IPS-11a (cell line): ENCODE measurements around the gene GAST.
A peak's percentile ranks its signal among the peaks of the same experiment; 100 is the strongest.

Experiments used
- H3K4me3 ChIP-seq: one replicate; pipeline ENCODE4 v1.5.1; 2013; ENCODE audit warnings: low read depth, low read length, control low read depth

The GAST gene

DNA sequence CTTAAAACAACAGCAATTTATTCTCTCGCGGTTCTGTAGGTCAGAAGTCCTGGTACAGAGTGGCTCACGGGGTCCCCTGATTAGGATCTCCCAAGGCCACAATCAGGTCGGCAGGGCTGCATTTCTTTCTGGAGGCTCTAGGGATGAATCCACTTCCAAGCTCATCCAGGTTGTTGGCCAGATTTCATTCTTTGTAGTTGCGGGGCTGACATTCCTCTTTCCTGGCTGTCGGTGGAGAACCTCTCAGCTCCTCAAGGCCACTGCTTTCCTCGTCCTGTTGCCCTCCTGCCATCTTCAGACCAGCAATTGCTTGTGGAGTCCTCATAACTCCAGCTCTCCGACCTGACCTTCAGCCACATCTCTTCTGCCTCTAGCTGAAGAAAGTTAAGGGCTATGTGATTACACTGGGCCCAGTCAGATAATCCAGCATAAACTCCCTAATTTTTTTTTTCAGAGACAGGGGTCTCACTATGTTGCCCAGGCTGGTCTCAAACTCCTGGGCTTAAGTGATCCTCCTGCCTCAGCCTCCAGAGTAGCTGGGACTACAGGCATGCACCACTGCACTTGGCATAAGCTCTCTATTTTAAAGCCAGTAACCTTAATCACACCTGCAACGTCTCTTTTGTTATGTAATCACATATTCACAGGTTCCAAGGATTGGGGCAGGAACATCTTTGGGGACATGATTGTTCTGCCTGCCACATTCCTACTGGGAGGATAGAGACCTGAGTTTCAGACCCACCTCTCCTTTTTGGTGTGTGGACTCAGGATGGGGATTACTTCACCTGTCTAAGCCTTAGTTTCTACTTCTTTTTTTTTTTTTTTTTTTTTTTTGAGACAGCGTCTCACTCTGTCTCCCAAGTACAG, 4.1 kb upstream of the GAST start:
- H3K4me3 ChIP-seq = no peak overlapping the region

DNA sequence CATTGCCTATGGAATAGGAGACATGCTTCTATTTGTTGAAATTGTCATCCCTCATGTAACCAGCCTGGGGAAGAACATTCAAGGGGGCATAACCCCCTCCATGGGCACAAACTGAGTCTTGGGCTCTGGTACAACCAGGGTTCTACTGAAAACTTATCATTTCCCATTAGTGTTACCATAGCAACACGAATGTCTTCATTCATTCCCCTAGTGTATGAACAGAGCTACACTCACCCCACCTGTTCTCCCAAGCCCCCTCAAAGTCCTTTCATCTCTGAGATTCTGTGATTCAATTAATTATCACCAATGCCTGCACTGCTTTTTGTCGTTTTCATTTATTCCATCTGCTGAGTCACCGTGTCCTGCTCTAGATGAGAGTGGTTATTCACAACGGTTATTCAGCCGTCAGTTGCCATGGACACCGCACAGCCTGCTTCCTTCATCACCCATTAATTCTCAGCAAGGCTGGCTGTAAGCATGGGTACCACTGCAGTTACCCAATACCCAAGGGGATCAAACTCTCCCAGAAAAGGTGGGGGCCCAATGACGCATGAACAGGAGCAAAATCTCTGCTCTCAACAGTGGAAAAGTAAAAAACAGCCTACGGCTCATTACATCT, 1.6 kb upstream of the GAST start:
- no peak overlapping the region for H3K4me3 ChIP-seq

DNA sequence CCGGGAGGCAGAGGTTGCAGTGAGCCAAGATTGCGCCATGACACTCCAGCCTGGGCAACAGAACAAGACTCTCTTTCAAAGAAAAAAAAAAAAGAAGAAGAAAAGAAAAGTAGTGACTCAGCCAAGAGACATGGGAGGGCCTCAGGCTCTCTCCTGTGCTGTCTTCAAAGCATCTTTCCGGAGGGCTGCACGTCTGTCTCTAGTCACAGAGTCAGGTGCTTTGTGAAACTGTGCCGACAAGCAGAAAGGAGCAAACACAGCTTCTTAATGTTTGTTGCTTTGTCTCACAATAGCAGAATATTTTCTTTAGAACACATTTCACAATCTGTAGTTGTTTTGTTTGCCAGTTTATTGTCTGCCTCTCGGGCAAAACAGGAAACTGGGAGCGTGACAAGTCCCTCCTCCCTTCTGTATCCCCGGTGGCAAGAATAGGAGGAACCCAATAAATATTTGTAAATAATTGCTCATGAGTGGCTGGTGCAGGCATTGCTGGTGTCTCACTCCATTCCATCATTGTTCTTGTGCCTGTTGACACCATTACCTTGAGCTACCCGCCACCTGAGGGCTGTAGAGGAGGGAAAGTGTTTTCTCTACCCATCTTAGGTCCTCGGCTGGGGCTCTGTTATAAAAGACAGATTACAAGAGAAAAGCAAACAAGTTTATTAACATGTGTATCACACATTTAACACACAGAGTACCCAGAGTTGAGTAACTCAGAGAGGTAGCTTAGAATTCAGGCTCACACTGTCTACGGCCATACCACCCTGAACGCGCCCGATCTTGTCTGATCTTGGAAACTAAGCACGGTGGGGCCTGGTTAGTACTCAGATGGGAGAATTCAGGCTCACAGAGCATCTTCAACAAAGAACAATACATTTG, 5.5 kb downstream of the GAST start:
- no peak overlapping the region for H3K4me3 ChIP-seq

DNA sequence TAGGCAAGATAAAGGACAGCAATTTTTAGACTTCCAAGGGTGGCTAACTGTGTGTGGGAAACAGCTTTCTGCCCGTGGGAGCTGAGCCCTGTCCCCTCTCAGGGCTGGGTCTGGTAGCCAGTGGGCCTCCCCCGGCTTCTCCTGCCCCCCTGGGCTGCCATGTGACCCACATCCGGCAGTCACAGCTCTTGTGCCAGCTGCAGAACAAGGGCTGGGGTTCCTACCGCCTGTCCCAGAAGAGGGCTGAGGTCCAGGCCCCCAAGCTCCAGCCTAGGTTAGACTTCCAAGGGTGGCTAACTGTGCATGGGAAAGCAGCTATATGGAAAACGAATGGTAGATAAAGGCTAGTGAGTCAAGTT, 6.1 kb downstream of the GAST start:
- H3K4me3 ChIP-seq = no peak overlapping the region

DNA sequence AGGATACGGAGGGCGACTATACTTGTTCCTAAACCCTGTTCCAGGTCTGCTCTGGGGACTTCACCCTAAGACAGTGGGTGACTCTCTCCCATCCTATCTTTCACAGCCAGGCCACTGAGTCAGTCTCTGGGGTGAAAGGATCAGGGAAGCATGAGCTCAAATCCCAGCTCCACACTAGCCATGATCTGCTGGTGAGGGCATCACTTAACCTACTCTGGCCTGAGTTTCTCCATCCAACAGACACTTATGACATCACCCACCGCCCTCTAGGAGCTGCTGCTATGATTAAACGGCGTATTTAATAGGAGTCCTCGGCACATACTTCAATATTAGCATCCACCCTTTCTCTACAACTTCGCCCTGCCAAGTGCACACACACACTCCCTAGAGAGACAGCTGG, 10.1 kb downstream of the GAST start:
- no peak overlapping the region for H3K4me3 ChIP-seq

DNA sequence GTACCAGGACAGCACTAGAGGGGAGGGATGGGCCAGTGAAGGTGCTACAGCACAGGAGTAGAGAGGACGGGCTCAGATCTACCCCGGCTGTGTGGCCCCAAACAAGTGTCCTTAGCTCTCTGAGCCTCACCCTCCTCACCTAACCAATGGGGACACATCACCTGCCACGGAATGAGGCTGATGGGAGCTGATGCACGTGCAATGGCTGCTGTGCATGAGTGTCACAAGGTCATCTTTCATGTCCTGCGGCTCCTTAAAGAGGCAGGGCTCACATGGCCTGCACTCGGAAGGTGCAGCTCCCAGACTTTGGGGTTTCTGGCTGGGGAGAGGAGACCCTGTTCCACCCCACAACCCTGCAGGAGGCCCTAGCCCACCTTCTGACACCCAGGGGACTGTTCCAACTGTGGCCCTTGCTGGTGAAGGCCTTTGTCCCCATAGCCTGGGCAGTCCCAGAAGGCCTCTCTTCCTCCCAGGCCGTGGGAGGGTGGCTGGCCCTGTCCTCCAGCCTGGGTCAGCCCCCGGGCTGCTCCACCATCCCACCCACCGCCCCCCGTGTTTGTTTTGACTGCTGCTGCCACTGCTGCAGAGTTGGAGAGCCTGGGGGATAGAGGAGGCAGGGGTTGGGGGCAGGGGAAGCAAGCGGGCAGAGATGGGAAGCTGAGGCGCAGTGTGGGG, 11.8 kb downstream of the GAST start:
- no peak overlapping the region for H3K4me3 ChIP-seq

DNA sequence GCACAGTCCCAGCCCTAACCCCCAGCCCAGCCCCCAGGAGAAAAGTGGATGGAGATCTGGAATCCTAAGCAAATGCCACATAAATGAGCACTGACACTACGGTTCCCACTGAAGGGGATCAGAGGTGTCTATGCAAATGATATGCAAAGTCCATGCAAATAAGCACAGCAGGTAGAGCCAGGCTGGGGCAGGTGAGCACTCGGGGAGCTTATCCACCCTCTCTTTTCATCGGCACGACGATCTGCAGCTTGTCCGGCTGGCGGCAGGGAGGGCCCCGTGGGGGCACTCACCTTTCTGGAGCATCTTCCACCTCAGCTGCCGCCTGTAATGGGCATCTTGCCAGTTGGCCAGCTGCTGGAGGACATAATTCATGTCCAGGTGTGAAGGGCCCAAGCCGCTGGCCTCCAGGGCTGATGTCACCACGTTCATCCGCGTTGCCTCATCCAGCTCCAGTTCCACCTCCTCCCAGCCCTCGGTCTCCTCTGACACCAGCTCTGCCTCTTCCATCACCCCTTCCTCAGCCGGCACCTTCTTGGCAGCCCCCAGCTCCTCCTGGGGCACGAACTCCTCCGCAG, 12.4 kb downstream of the GAST start:
- no peak overlapping the region for H3K4me3 ChIP-seq

DNA sequence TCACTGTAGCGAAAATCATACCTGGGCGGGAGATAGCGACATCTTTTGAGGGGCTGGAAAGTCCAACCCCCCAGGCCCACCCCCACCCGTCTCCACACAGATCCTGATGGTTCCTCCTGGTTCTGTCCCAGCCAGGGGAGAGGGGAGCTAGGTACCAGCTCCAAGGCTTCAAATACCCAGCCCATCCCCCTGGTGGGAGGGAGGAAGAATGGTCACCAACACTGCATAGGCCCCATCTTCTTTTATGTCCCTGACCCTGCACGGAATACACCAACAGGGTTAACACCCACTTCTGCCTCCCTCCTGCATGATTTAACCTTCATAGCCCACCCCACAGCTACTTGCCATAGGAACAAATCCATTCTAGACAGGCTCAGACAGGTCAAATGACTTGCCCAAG, 13.0 kb downstream of the GAST start:
- no peak overlapping the region for H3K4me3 ChIP-seq

DNA sequence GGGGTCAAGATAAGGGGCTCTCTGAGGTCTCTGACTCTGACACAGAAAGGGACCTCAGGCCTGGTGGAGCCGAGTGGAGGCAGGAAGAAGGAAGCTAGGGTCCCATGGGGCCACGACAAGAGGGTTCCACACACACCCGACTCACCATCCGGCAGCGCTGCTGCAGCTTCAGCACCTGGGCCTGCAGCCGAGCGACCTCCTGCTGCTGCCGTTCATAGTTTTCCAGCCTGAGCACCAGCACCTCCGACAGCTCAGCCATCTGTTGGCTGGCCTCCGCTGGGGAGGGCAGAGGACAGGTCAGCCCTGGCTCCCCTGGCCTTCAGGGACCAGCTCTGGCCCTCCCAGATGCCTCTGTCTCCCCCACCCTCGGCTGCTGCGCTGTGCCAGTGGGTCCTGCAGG, 15.9 kb downstream of the GAST start:
- H3K4me3 ChIP-seq = no peak overlapping the region

DNA sequence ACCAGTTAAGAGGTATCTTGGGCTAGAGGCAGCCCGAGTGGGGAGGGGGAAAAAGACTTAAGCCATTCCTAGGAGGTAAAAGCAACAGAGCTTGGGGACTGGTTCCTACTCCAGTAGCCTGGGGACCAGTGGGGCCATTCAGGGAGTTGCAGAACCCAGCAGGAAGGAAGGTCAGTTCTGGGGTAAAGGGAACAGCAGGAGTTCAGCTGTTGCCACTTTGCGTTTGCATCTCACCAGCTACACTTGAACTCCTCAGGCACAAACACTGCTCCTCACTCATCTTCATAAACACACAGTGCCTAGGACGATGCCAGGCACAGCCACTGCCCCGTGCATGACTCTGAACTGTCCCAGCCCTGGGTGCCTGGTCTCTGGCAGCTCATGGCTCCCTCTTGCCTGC, 18.3 kb downstream of the GAST start:
- no peak overlapping the region for H3K4me3 ChIP-seq

DNA sequence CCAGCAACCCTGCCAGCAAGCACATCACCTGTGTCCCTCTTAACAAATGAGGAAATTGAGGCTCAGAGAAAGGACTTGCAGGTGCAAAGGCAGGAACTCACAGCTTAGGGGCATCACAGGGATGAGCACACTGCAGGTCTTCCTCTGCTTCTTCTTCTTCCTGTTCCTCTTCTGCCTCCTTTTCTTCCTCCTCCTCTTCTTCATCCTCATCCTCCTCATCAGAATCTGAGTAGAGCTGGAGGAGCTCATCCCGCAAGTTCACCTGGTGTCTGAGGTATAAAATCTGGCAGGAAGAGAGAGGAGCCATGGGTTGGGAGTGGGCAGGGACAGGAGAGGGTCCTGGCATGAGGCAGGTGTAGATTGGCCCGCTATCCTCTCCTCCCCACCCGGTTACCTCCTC, 19.7 kb downstream of the GAST start:
- no peak overlapping the region for H3K4me3 ChIP-seq

DNA sequence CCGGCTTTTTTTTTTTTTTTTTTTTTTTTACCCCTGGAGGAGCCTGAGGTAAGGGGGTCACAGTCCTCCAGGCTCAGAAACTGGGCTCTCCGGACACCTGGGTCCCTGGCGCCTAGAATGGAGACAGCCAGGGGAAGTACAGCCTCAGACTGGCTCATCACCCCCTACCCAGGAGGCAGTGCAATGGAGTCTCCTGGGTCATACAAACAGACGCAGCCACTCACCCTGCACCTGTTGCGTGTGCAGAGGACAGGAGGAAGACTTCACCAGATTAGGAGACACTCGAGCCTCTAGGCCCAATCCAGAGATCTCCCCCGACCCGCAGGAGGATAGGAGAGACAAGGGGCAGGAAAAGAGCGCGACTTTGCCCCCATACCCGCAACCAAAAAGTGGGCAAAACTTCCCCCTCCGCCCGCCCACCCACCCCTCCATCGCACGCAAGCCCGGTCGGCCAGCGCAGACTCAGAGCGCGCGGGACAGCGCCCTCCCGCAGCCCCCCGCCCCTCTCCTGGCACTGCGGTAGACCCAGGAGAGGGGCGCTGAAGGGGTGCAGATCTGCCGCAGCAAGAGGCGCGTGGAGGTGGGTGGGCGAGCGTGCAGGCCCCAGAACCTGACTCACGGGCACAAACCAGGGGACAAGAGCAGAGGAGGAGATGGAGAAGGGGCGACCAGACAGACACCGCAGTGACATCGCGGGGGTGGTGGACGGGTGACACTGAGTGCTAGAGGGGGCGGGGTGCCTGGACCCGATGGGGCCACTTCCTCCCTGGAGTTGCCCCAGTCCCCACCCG, 21.4 kb downstream of the GAST start:
- peak overlapping the region; percentile 13 for H3K4me3 ChIP-seq

DNA sequence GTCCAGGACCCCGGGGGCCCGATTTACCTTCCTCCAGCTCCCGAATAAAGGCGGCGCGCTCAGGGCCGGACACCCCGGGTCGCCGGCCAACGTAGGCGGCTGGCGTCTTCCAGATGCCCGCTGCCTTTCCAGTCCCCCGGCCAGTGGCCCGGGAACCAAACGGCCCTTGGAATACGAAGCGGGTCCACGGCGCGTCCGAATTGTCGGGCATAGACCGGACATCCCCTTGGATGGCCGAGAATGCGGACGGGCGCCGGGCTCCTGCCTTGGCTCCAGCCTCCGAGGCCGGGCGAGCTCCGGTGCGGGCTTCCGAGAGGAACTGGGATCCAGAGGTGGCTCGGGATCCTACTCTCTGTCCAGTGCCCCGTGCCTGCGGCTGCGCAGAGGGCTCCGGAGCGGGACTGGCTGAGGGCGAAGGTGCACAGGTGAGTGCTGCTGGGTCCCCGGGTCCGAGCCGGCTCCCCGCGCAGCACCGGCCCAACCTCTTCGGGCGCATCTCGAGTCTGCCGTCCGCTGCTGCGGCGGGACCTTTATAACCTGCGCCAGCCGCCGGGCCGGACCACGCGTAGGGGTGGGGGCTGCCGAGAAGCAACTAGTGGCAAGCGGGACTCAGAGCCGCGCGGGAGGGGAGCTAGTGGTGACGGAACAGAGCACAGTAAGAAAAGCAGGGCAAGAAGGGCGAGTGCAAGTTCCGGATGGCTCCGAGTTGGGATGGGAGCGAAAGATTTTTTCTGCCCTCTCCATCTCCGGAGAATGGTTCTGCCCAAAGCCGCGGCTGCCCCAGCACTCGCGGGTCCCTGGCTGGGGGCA, 22.2 kb downstream of the GAST start, which contains the start of gene HAP1:
TSS of gene HAP1 (minus strand) at position 505 of the 810 bp plus-strand sequence. CDS start at position 496, 9 bp downstream.
- peak within 1 kb of the TSS; percentile 48 for H3K4me3 ChIP-seq

DNA sequence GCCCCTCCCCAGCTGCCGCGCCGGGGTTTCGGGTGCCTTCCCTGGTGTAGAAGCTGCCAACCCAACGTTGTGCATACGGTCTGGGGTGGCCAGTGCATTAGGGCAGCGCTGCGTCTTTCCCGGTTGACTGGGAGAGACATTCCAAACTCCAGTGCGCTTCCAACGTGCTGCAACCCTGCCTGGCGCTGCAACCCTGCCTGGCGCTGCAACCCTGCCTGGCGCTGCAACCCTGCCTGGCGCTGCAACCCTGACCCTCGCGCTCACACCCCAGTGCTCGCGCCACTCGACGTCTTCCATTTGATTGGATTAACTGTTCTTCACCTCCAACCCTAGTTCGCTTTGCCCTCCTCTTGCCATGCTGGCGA, 22.8 kb downstream of the GAST start:
- H3K4me3 ChIP-seq = peak overlapping the region; percentile 48

DNA sequence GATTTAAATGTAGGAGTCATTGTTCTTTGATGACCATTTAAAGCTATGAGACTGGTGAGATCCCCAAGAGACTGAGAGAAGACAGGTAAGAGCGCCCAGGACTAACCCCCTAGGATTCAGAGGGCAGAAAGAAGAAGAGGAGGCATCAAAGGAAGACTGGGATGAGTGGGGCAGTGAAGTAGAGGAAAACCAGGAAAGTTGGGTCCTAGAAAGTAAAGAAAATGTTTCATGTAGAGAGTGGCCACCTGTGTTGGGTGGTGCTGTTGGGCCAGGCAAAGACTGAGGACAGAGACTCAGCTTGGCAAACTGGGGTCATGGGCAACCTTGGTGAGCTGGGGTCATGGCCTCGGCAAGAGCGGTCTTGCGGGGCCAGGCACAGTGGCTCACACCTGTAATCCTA, 23.6 kb downstream of the GAST start:
- no peak overlapping the region for H3K4me3 ChIP-seq

DNA sequence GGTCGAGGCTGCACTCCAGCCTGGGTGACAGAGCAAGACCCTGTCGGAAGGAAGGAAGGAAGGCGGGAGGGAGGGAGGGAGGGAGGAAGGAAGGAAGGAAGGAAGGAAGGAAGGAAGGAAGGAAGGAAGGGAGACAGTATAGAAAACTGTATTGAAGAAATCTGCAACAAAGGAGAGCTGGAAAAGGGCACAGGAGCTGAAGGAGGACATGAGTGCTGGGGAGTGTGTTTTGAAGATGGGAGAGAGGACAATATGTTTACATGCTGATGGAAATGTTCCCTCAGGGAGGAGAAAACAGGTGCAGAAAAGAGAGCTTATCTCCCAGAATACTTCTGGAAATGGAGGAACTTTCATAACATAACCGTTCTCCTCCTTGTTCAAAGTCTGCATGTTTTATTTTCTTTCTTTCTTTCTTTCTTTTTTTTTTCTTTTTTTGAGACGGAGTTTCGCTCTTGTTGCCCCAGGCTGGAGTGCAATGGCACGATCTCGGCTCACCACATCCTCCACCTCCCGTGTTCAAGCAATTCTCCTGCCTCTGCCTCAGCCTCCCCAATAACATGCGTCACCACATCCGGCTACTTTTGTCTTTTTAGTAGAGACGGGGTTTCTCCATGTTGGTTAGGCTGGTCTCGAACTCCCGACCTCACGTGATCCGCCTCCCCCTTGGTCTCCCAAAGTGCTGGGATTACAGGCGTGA, 25.0 kb downstream of the GAST start:
- no peak overlapping the region for H3K4me3 ChIP-seq

DNA sequence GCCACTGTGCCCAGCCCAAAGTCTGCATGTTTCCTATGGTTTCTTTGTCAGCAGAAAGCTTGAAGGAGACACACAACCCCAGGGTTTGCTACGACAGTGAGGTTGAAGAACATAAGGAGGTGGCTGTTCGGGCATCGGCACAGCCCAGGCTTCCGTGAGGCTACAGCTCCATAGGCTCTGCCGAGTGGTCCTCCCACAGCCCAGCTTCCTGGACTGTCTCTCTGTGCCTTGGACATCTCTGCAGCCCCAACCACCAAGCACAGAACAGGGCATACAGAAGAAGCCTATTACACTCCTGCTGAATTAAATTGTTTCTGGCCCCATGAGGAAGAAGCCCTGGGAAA, 25.5 kb downstream of the GAST start:
- no peak overlapping the region for H3K4me3 ChIP-seq

DNA sequence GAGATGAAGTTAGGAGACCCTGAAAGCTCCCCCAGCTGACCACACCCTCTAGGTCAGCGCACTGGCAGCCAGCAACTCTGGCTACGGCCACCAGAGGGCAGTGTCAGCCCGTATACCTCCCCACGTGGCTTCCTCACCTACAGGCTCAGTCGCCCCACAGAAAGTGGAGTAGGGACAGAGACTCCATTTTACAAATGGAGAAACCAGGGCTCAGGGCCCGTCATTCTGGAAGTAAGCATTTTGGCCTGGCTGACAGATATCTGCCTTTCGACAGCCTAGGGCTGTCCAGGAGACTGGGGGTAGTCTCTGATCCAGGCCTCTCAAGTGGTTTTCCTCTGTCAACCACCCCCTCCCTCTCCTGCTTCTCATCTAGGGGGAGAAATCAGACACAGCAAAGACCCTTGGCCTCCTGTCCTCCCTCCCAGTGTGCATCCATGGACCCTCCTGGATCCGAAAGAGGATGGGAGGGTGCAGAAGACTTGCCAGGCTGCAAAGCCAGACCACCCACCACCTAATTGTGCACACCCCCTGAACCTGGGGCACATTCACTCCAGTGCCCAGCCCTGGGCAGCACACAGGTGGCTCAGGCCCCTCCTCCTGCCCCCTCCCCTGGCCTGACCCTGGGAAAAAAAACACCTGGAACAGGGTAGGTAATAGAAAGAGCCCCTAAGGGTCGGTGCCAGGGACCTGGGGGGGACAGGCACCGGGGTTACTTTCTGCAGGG, 26.1 kb downstream of the GAST start:
- no peak overlapping the region for H3K4me3 ChIP-seq
